ENCODE data around the gene AOAH.

AOAH gene

GRCh38 chr7:36535866-36536664, 188.2 kb downstream of the AOAH start:
- no peak overlapping the region for H3K4me3 ChIP-seq (ENCODE audit: low read length)
- TF ChIP-seq, protein P1, sequence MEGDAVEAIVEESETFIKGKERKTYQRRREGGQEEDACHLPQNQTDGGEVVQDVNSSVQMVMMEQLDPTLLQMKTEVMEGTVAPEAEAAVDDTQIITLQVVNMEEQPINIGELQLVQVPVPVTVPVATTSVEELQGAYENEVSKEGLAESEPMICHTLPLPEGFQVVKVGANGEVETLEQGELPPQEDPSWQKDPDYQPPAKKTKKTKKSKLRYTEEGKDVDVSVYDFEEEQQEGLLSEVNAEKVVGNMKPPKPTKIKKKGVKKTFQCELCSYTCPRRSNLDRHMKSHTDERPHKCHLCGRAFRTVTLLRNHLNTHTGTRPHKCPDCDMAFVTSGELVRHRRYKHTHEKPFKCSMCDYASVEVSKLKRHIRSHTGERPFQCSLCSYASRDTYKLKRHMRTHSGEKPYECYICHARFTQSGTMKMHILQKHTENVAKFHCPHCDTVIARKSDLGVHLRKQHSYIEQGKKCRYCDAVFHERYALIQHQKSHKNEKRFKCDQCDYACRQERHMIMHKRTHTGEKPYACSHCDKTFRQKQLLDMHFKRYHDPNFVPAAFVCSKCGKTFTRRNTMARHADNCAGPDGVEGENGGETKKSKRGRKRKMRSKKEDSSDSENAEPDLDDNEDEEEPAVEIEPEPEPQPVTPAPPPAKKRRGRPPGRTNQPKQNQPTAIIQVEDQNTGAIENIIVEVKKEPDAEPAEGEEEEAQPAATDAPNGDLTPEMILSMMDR (conservative IDR thresholded peaks at IDR 0.05; ENCODE audit: low read length), result no peak
- DNase-seq (ENCODE audit: low read depth), result no peak

DNA sequence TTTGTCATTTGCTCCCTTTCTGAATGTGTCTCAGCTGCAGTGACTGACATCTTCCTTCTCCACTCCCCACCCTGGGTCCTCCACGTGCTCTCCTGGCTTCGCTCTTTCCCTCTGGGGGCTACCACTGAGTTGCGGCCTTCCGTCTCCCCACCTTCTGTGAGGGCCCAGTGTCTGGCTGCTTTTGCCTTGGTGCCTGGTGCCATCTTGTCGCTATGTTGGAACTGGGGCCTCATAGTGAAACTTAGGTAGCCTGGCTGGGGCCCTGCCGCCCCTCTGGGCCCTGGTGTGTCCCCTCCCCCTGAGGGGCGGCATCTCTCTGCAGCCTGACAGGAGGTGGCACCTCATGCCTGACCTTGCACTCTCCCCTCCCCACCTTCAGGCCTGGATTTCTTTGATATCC, 190.6 kb downstream of the AOAH start:
- TF ChIP-seq, protein P1 (conservative IDR thresholded peaks at IDR 0.05; ENCODE audit: low read length), result no peak

DNA sequence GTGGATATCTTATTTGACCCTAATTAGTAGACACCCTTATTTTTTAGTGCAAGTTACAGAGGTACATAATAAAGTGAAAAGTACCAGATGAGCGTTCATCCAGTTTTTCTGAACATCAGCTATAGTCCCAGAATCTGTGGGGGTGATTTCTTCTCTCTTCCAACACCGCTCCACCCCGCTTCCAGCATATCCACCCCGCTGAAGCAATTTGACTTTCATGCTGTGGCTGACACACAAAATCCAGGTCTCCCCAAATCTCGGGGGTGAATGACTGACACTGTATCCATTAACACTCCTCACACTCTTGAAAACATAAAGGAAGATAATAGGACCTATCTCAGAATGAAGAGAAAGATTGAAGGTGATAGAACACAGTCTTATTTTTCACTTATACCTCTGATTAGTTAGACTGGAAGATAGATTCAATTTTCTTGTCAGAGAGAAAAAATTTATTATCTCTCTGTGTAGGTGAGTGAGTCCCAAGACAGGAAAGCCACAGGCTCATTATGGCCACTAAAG, 191.3 kb downstream of the AOAH start:
- no peak overlapping the region for H3K4me3 ChIP-seq (ENCODE audit: low read length)
- TF ChIP-seq, protein P1 (conservative IDR thresholded peaks at IDR 0.05; ENCODE audit: low read length), result no peak
- no peak for DNase-seq (ENCODE audit: low read depth)

More for the DNA sequence above, 190.6 kb downstream of the AOAH start:
- no peak overlapping the region for H3K4me3 ChIP-seq (ENCODE audit: low read length)
- DNase-seq (ENCODE audit: low read depth), result no peak

- no peak for DNase-seq (ENCODE audit: low read depth)
- H3K4me3 ChIP-seq (ENCODE audit: low read length), result no peak overlapping the region
- TF ChIP-seq, protein P1 (conservative IDR thresholded peaks at IDR 0.05; ENCODE audit: low read length), result no peak
These were observed 192.3 kb downstream of the AOAH start for GRCh38 chr7:36531951-36532350.

DNA sequence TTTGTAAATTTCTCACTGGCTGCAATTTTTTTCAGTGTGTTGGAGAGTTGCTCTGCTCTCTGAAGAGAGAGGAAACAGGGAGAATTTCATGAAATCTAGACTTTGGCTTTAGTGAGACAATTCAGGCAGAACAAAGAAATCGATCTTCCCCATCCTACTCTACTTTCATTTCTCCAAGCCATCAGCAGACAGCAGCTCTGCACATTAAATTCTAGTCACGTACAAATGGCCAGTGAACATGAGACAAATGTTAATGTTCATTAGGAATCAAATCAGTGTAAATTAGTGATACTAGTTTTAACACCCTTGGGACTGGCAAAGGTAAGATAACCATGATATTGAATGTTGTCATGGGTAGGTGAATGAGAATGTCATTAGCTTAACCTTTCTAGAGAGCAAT, 193.8 kb downstream of the AOAH start:
- TF ChIP-seq, protein P1 (conservative IDR thresholded peaks at IDR 0.05; ENCODE audit: low read length), result no peak
- DNase-seq (ENCODE audit: low read depth), result no peak
- H3K4me3 ChIP-seq (ENCODE audit: low read length), result no peak overlapping the region

- TF ChIP-seq, protein P1 (conservative IDR thresholded peaks at IDR 0.05; ENCODE audit: low read length), result no peak
- no peak overlapping the region for H3K4me3 ChIP-seq (ENCODE audit: low read length)
- DNase-seq (ENCODE audit: low read depth), result no peak
These were observed 196.8 kb downstream of the AOAH start for GRCh38 chr7:36527549-36527913.

Data from AG10803 (cell line).